H9 (cell line): ENCODE measurements around the gene HLA-DOA. TPM values are rescaled to one million over a fixed set of nuclear protein-coding genes. Genes with fewer than 3 reads are reported as not detected.

Experiments
- DNase-seq: peaks from one replicate; pipeline ENCODE4 v3.0.0-alpha.2; 2017
- H2AFZ ChIP-seq: one replicate; pipeline ENCODE4 v1.6.1; 2013; ENCODE audit warnings: mild to moderate bottlenecking, low read length, control low read depth, moderate library complexity
- H2AK5ac ChIP-seq: 2 replicates; pipeline ENCODE4 v1.6.1; 2013; ENCODE audit warnings: low read length, control low read depth, mixed read lengths; ENCODE audit not compliant: insufficient read length
- H2BK120ac ChIP-seq: one replicate; pipeline ENCODE4 v1.6.1; 2013; ENCODE audit warnings: low read depth, mild to moderate bottlenecking, low read length, control low read depth, inconsistent platforms; ENCODE audit not compliant: poor library complexity, severe bottlenecking
- H2BK12ac ChIP-seq: 2 replicates; pipeline ENCODE4 v1.6.1; 2013; ENCODE audit warnings: low read length, control low read depth, mixed read lengths, low read depth; ENCODE audit not compliant: insufficient read length
- H2BK15ac ChIP-seq: 2 replicates; pipeline ENCODE4 v1.6.1; 2013; ENCODE audit warnings: low read depth, low read length, control low read depth
- H2BK20ac ChIP-seq: one replicate; pipeline ENCODE4 v1.6.1; 2013; ENCODE audit warnings: low read depth, mild to moderate bottlenecking, low read length, control low read depth, inconsistent platforms; ENCODE audit not compliant: poor library complexity, severe bottlenecking
- H2BK5ac ChIP-seq: 2 replicates; pipeline ENCODE4 v1.6.1; 2013; ENCODE audit warnings: low read length, control low read depth, mixed read lengths; ENCODE audit not compliant: insufficient read length
- H3K14ac ChIP-seq: 2 replicates; pipeline ENCODE4 v1.6.1; 2013; ENCODE audit warnings: low read length, control low read depth; ENCODE audit not compliant: insufficient read depth
- H3K18ac ChIP-seq: 2 replicates; pipeline ENCODE4 v1.6.1; 2013; ENCODE audit warnings: low read depth, mild to moderate bottlenecking, mixed read lengths, low read length, control low read depth; ENCODE audit not compliant: insufficient read length
- H3K23ac ChIP-seq: 2 replicates; pipeline ENCODE4 v1.6.1; 2013; ENCODE audit warnings: low read length, control low read depth, mixed read lengths, low read depth; ENCODE audit not compliant: insufficient read length
- H3K23me2 ChIP-seq: 2 replicates; pipeline ENCODE4 v1.6.1; 2013; ENCODE audit warnings: low read depth, mild to moderate bottlenecking, mixed read lengths, low read length, control low read depth; ENCODE audit not compliant: insufficient read length, poor library complexity, severe bottlenecking
- H3K27ac ChIP-seq: 2 replicates; pipeline ENCODE4 v1.5.1; 2013; ENCODE audit warnings: low read length, control low read depth, mixed read lengths, low read depth; ENCODE audit not compliant: insufficient read length
- H3K27me3 ChIP-seq: 2 replicates; pipeline ENCODE4 v1.6.1; 2013; ENCODE audit warnings: low read length, control low read depth, inconsistent platforms; ENCODE audit not compliant: insufficient read depth
- H3K4ac ChIP-seq: 2 replicates; pipeline ENCODE4 v1.6.1; 2013; ENCODE audit warnings: low read depth, mild to moderate bottlenecking, control low read depth, inconsistent platforms, low read length, moderate library complexity
- H3K4me1 ChIP-seq: 2 replicates; pipeline ENCODE4 v1.6.1; 2013; ENCODE audit warnings: low read length, control low read depth, inconsistent platforms; ENCODE audit not compliant: insufficient read depth
- H3K4me2 ChIP-seq: 2 replicates; pipeline ENCODE4 v1.6.1; 2013; ENCODE audit warnings: low read length, control low read depth, mixed read lengths; ENCODE audit not compliant: insufficient read length, insufficient read depth
- H3K56ac ChIP-seq: 2 replicates; pipeline ENCODE4 v1.6.1; 2013; ENCODE audit warnings: low read depth, mild to moderate bottlenecking, mixed read lengths, low read length, control low read depth; ENCODE audit not compliant: insufficient read length
- H3K79me1 ChIP-seq: 2 replicates; pipeline ENCODE4 v1.6.1; 2013; ENCODE audit warnings: low read depth, mild to moderate bottlenecking, moderate library complexity, low read length, control low read depth, inconsistent platforms; ENCODE audit not compliant: insufficient read depth, poor library complexity, severe bottlenecking
- H3K79me2 ChIP-seq: 2 replicates; pipeline ENCODE4 v1.6.1; 2013; ENCODE audit warnings: low read length, control low read depth, inconsistent platforms; ENCODE audit not compliant: insufficient read depth
- H3K9ac ChIP-seq: 2 replicates; pipeline ENCODE4 v1.6.1; 2013; ENCODE audit warnings: low read length, control low read depth, mixed read lengths; ENCODE audit not compliant: insufficient read length; ENCODE audit errors: extremely low read depth
- H3K9me3 ChIP-seq: one replicate; pipeline ENCODE4 v1.6.1; 2013; ENCODE audit warnings: low read depth, low read length, inconsistent platforms; ENCODE audit not compliant: control insufficient read depth
- H3T11ph ChIP-seq: one replicate; pipeline ENCODE4 v1.6.1; 2013; ENCODE audit warnings: mild to moderate bottlenecking, low read length, control low read depth, inconsistent platforms
- H4K20me1 ChIP-seq: one replicate; pipeline ENCODE4 v1.6.1; 2013; ENCODE audit not compliant: control insufficient read depth, insufficient read length, insufficient read depth
- H4K5ac ChIP-seq: 2 replicates; pipeline ENCODE4 v1.6.1; 2013; ENCODE audit warnings: low read depth, mild to moderate bottlenecking, mixed read lengths, low read length, control low read depth; ENCODE audit not compliant: insufficient read length
- H4K8ac ChIP-seq: replicated peaks from 2 replicates; pipeline ENCODE4 v1.6.1; 2013; ENCODE audit warnings: low read length, control low read depth, mixed read lengths, low read depth; ENCODE audit not compliant: insufficient read length
- H4K91ac ChIP-seq: 2 replicates; pipeline ENCODE4 v1.6.1; 2013; ENCODE audit warnings: low read depth, mild to moderate bottlenecking, moderate library complexity, mixed read lengths, low read length, control low read depth; ENCODE audit not compliant: insufficient read length
- H3K27ac Mint-ChIP-seq, 3 experiments: 2 replicates in 2 of 3; 3 replicates in 1 of 3; pipeline ENCODE4 v1.8.0; 2020 to 2021; ENCODE audit warnings: mixed read lengths in 3 of 3, mild to moderate bottlenecking in 1 of 3, moderate library complexity in 1 of 3
- H3K27me3 Mint-ChIP-seq: 2 replicates; pipeline ENCODE4 v1.8.0; 2021; ENCODE audit warnings: low read depth, mild to moderate bottlenecking, moderate library complexity, mixed read lengths
- H3K36me3 Mint-ChIP-seq, 3 experiments: 2 replicates in 2 of 3; 3 replicates in 1 of 3; pipeline ENCODE4 v1.8.0; 2020 to 2021; ENCODE audit warnings: low read depth in 3 of 3, mixed read lengths in 3 of 3; ENCODE audit not compliant: insufficient read depth in 1 of 3
- H3K4me1 Mint-ChIP-seq, 2 experiments: 2 replicates each; pipeline ENCODE4 v1.8.0; 2020; ENCODE audit warnings: mixed read lengths in 2 of 2
- H3K4me3 Mint-ChIP-seq, 2 experiments: 2 replicates in 1 of 2; 3 replicates in 1 of 2; pipeline ENCODE4 v1.8.0; 2020 to 2021; ENCODE audit warnings: mild to moderate bottlenecking in 2 of 2, mixed read lengths in 2 of 2, moderate library complexity in 1 of 2
- H3K9me3 Mint-ChIP-seq, 2 experiments: 2 replicates in 1 of 2; 3 replicates in 1 of 2; pipeline ENCODE4 v1.8.0; 2020; ENCODE audit warnings: mild to moderate bottlenecking in 2 of 2, mixed read lengths in 2 of 2, moderate library complexity in 1 of 2
- CTCF ChIP-seq: fragments of 200-600 bp; sonication (generic); conservative IDR thresholded peaks from 3 replicates; pipeline ENCODE4 v1.8.0; 2021; ENCODE audit warnings: antibody characterized with exemption, mild to moderate bottlenecking
- WGBS: extraction: QIAGEN DNeasy Blood & Tissue Kit; methylation state at CpG from one replicate; pipeline ENCODE4 v1.1.7; 2013; ENCODE audit warnings: missing lambda C conversion rate, low lambda C conversion rate, mixed read lengths; ENCODE audit not compliant: insufficient read length; ENCODE audit errors: extremely low coverage; 5-methylcytosine and 5-hydroxymethylcytosine counted together
- total RNA-seq: library from RNA; stranded (reverse); gene quantifications from 2 replicates; pipeline ENCODE4 v1.2.1, GENCODE V29; 2021

Gene HLA-DOA
- total RNA-seq, 1 experiment from 2014 or later, result 15.6 TPM

GRCh38 chr6:32982702-32983492 lies 26.5 kb downstream of the HLA-DOA start:
- no peak overlapping the region for H4K8ac ChIP-seq
- H3K4me3 Mint-ChIP-seq, result no peak overlapping the region
- H2BK5ac ChIP-seq, result no peak overlapping the region
- peaks cover 7 to 29% of the 10 kb centered on the region in 2 experiments for H3K4me1 Mint-ChIP-seq
- H3K36me3 Mint-ChIP-seq, result peaks cover 36 to 44% (median 38%) of the 10 kb centered on the region in 3 experiments; a peak in 6 of 7 replicates
- no peak overlapping the region for H4K5ac ChIP-seq
- no peaks in the 10 kb centered on the region for H3K9me3 Mint-ChIP-seq
- no peaks in the 10 kb centered on the region for H3K79me2 ChIP-seq
- no peak overlapping the region for H3K4me2 ChIP-seq
- no peak overlapping the region for H2BK12ac ChIP-seq
- peaks cover 6% of the 10 kb centered on the region for H3K79me1 ChIP-seq
- H3K14ac ChIP-seq, result no peak overlapping the region
- H4K20me1 ChIP-seq, result no peaks in the 10 kb centered on the region
- H2BK20ac ChIP-seq, result no peak overlapping the region
- no peak overlapping the region for H2BK15ac ChIP-seq
- H3T11ph ChIP-seq, result no peak overlapping the region
- H3K27me3 ChIP-seq, result no peaks in the 10 kb centered on the region
- no peak for DNase-seq
- H3K23ac ChIP-seq, result no peak overlapping the region
- H3K9ac ChIP-seq, result no peak overlapping the region
- no peak for TF ChIP-seq CTCF
- H3K4me1 ChIP-seq, result peaks cover 2% of the 10 kb centered on the region; the same call in 1 of the 2 replicates
- H3K9me3 ChIP-seq, result no peaks in the 10 kb centered on the region
- no peak overlapping the region for H2BK120ac ChIP-seq
- H4K91ac ChIP-seq, result no peak overlapping the region
- no peak overlapping the region for H2AFZ ChIP-seq
- H3K56ac ChIP-seq, result no peak overlapping the region
- H3K27ac ChIP-seq, result no peak overlapping the region
- H3K27ac Mint-ChIP-seq, result peak overlapping the region in 2 of 3 experiments; percentile 19 to 88; a peak in 2 of 7 replicates
- no peak overlapping the region for H3K18ac ChIP-seq
- H3K27me3 Mint-ChIP-seq, result peaks cover 6% of the 10 kb centered on the region
- no peak overlapping the region for H2AK5ac ChIP-seq
- H3K4ac ChIP-seq, result no peak overlapping the region
- no CpG with 5 or more reads among the region's 6 CpGs for WGBS
- no peaks in the 10 kb centered on the region for H3K23me2 ChIP-seq
